GM23248 (cell line): ENCODE data around the gene RIC8B. TPM values are rescaled to one million over a fixed set of nuclear protein-coding genes. Genes with fewer than 3 reads are reported as not detected.

Experiments used
- DNase-seq: peaks from one replicate; pipeline ENCODE4 v3.0.0-alpha.2; 2015
- H2AFZ ChIP-seq: fragments of 200-600 bp; sonication (generic); 2 replicates; pipeline ENCODE4 v1.6.1; 2016; ENCODE audit warnings: antibody characterized with exemption
- H3F3A ChIP-seq: fragments of 200-600 bp; sonication (generic); 2 replicates; pipeline ENCODE4 v1.6.1; 2016; ENCODE audit warnings: mild to moderate bottlenecking, antibody characterized with exemption, mixed run types; ENCODE audit not compliant: insufficient read depth
- H3K27ac ChIP-seq: fragments of 200-600 bp; sonication (generic); 2 replicates; pipeline ENCODE4 v1.5.1; 2016; ENCODE audit warnings: mild to moderate bottlenecking
- H3K27me3 ChIP-seq: fragments of 200-600 bp; sonication (generic); replicated peaks from 2 replicates; pipeline ENCODE4 v1.6.1; 2016; ENCODE audit warnings: mild to moderate bottlenecking; ENCODE audit not compliant: insufficient read depth
- H3K36me3 ChIP-seq: fragments of 200-600 bp; sonication (generic); 2 replicates; pipeline ENCODE4 v1.6.1; 2016; ENCODE audit warnings: low read depth, mild to moderate bottlenecking
- H3K4me1 ChIP-seq: fragments of 200-600 bp; sonication (generic); 2 replicates; pipeline ENCODE4 v1.6.1; 2016; ENCODE audit warnings: mild to moderate bottlenecking; ENCODE audit not compliant: insufficient read depth
- H3K4me2 ChIP-seq: fragments of 200-600 bp; sonication (generic); one replicate; pipeline ENCODE4 v1.6.1; 2016; ENCODE audit warnings: mild to moderate bottlenecking; ENCODE audit not compliant: unreplicated experiment
- H3K4me3 ChIP-seq: fragments of 200-600 bp; sonication (generic); 2 replicates; pipeline ENCODE4 v1.5.1; 2016; ENCODE audit warnings: mild to moderate bottlenecking
- H3K79me2 ChIP-seq: fragments of 200-600 bp; sonication (generic); 2 replicates; pipeline ENCODE4 v1.6.1; 2016; ENCODE audit warnings: mild to moderate bottlenecking; ENCODE audit not compliant: insufficient read depth
- H3K9ac ChIP-seq: fragments of 200-600 bp; sonication (generic); 2 replicates; pipeline ENCODE4 v1.6.1; 2016; ENCODE audit warnings: mild to moderate bottlenecking
- H3K9me2 ChIP-seq: fragments of 200-600 bp; sonication (generic); 2 replicates; pipeline ENCODE4 v1.6.1; 2016; ENCODE audit warnings: mixed run types, mild to moderate bottlenecking, moderate library complexity; ENCODE audit not compliant: insufficient read depth
- H3K9me3 ChIP-seq: fragments of 200-600 bp; sonication (generic); one replicate; pipeline ENCODE4 v1.6.1; 2017; ENCODE audit warnings: low read depth
- H4K20me1 ChIP-seq: fragments of 200-600 bp; sonication (generic); 2 replicates; pipeline ENCODE4 v1.6.0; 2016; ENCODE audit not compliant: insufficient read depth
- EZH2 ChIP-seq: fragments of 200-600 bp; sonication (generic); IDR thresholded peaks from 2 replicates; pipeline ENCODE4 v1.6.1; 2018; ENCODE audit warnings: antibody characterized with exemption, mild to moderate bottlenecking; ENCODE audit not compliant: insufficient read depth, poor library complexity, severe bottlenecking
- EZH2phosphoT487 ChIP-seq: fragments of 200-600 bp; sonication (generic); IDR thresholded peaks from 2 replicates; pipeline ENCODE4 v1.6.1; 2018; ENCODE audit warnings: antibody characterized with exemption, moderate library complexity, mild to moderate bottlenecking, low read depth; ENCODE audit not compliant: insufficient read depth
- WGBS, 2 experiments: methylation state at CpG; one replicate each; pipeline ENCODE4 v1.1.6; 2015 to 2017; ENCODE audit warnings: low lambda C conversion rate in 2 of 2, low coverage in 1 of 2; ENCODE audit errors: missing lambda C conversion rate in 2 of 2; 5-methylcytosine and 5-hydroxymethylcytosine counted together
- in situ Hi-C: fragments of 300-500 bp; cut with MboI; formaldehyde crosslinking; loops from 2 replicates; pipeline ENCODE4 v1.15.0; 2020
- polyA plus RNA-seq: library from polyadenylated mRNA; unstranded; fragments of >200 nt; fragmentation: Nextera tagmentation; extraction: Ambion mirVana; gene quantifications from 2 replicates; pipeline ENCODE4 v1.2.1, GENCODE V29; 2016
- total RNA-seq: library from RNA; depleted of rRNA; stranded (reverse); fragments of >200 nt; shearing (Covaris generic); gene quantifications from 2 replicates; pipeline ENCODE4 v1.2.3, GENCODE V29; 2014

Gene RIC8B
- total and polyA plus RNA-seq, 2 experiments from 2014 or later = 6.8 to 7.6 TPM

DNA sequence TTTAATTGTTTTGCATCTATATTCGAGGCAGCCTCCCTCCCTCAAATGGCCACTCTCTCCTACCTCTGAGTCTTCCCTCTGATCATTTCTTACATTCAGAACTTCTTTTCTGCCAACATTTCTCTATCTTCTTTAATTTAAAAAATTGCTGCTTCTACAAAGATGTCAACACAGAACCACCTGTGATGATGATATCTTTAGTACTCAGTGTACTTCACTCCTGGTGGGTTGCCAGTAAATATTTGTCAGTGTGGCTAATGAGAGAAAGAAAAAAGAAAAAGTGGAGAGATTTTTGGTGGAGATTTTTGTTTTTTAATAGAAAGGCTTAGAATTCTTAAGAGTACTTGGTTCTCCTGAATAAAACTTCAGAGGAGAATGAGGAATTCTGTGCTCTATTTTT is 8.1 kb downstream of the RIC8B start:
- no peak for DNase-seq
- Histone ChIP-seq H3K4me2 (no peak overlapping the region), H3K9me3 (no peaks in the 10 kb centered on the region), H3K79me2 (peaks cover 74% of the 10 kb centered on the region), H3K9me2 (no peaks in the 10 kb centered on the region), H3K9ac (no peak overlapping the region), H3K4me3 (no peak overlapping the region), H4K20me1 (no peaks in the 10 kb centered on the region; the same call in 1 of the 2 replicates), H3F3A (peaks cover 10% of the 10 kb centered on the region; the same call in 1 of the 2 replicates), H3K36me3 (0 out of 2 replicates have a peak, but pooled peaks cover 4% of the 10 kb centered on the region), H2AFZ (no peak overlapping the region), H3K27me3 (no peaks in the 10 kb centered on the region), H3K27ac (no peak overlapping the region), H3K4me1 (peaks cover 7% of the 10 kb centered on the region; the same call in 1 of the 2 replicates)
- in situ Hi-C loops = no loop called here
- no peak for TF ChIP-seq EZH2phosphoT487
- no peak for TF ChIP-seq EZH2
- 53 to 59% methylated on average over 1 of the region's 1 CpG for WGBS, 2 experiments

DNA sequence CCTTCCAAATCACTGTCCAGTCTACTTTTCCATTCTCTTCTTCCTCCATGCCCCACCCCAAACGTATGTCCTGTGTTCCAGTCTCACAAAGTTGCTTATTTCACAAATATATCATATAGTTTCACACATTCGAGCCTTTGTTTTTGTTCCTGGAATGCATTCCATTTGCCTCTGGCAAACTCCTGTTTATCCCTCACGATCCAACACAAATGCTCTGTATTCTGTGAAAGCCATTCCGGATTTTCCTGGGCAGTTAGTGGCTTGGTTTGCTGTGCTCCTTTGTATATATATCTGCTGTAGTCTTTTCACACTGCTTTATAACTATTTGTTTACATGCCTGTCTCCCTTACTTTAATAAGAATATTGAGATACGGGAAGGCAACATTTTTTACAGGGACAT is 9.0 kb downstream of the RIC8B start:
- in situ Hi-C loops = no loop called here
- TF ChIP-seq EZH2 = no peak
- TF ChIP-seq EZH2phosphoT487 = no peak
- H3K9me3 ChIP-seq = no peaks in the 10 kb centered on the region
- no peaks in the 10 kb centered on the region for H3K27me3 ChIP-seq
- H3K4me1 ChIP-seq = peaks cover 7% of the 10 kb centered on the region; the same call in 1 of the 2 replicates
- H2AFZ ChIP-seq = no peak overlapping the region
- no peak for DNase-seq
- no peak overlapping the region for H3K4me2 ChIP-seq
- H3K9ac ChIP-seq = no peak overlapping the region
- H3F3A ChIP-seq = peaks cover 10% of the 10 kb centered on the region; the same call in 1 of the 2 replicates
- no peak overlapping the region for H3K27ac ChIP-seq
- no peaks in the 10 kb centered on the region; the same call in 1 of the 2 replicates for H4K20me1 ChIP-seq
- peaks cover 67% of the 10 kb centered on the region for H3K79me2 ChIP-seq
- H3K36me3 ChIP-seq = 0 out of 2 replicates have a peak, but pooled peaks cover 4% of the 10 kb centered on the region
- H3K4me3 ChIP-seq = no peak overlapping the region
- 91 to 94% methylated on average over 5 of the region's 5 CpGs for WGBS, 2 experiments
- no peaks in the 10 kb centered on the region for H3K9me2 ChIP-seq

- TF ChIP-seq EZH2phosphoT487 (no peak), EZH2 (no peak)
- H3K27me3 ChIP-seq = no peaks in the 10 kb centered on the region
- no peak overlapping the region for H3K4me3 ChIP-seq
- H3K27ac ChIP-seq = no peak overlapping the region
- 97 to 100% methylated on average over 2 of the region's 2 CpGs for WGBS, 2 experiments
- peaks cover 9% of the 10 kb centered on the region; the same call in 1 of the 2 replicates for H3K36me3 ChIP-seq
- no peaks in the 10 kb centered on the region for H3F3A ChIP-seq
- in situ Hi-C loops = no loop called here
- no peaks in the 10 kb centered on the region for H3K9me2 ChIP-seq
- H3K4me1 ChIP-seq = no peaks in the 10 kb centered on the region
- H3K9ac ChIP-seq = no peak overlapping the region
- H3K9me3 ChIP-seq = no peaks in the 10 kb centered on the region
- no peak overlapping the region for H3K4me2 ChIP-seq
- no peak for DNase-seq
- H2AFZ ChIP-seq = no peak overlapping the region
- H3K79me2 ChIP-seq = peaks cover 16% of the 10 kb centered on the region; the same call in 1 of the 2 replicates
- no peaks in the 10 kb centered on the region for H4K20me1 ChIP-seq
These were observed 15.5 kb downstream of the RIC8B start for GRCh38 chr12:106790020-106790419.

DNA sequence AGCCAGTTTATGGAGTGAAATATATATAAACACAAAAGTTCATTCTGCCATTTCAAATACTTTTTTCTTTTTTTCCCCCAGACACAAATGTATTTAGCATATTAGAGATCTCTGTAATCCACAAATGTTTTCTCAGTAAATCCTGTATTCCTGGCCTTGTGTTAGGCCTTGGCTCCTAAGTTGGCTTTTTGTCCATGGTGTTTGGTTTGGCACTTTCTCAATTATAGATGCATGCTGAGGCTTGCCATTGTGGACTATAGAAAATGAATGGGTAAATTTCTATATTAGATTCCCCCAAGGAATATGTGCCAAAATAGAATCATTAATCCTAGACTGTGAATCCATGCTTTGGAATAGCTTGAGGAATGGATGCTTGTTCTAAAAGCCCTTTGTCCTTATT is 17.0 kb downstream of the RIC8B start:
- H2AFZ ChIP-seq = no peak overlapping the region
- no peaks in the 10 kb centered on the region for H3K9me2 ChIP-seq
- no peak for DNase-seq
- no peak overlapping the region for H3K9ac ChIP-seq
- H3K4me2 ChIP-seq = no peak overlapping the region
- H3F3A ChIP-seq = no peaks in the 10 kb centered on the region
- in situ Hi-C loops = no loop called here
- no peaks in the 10 kb centered on the region for H3K9me3 ChIP-seq
- H3K4me3 ChIP-seq = no peak overlapping the region
- H3K36me3 ChIP-seq = peaks cover 9% of the 10 kb centered on the region; the same call in 1 of the 2 replicates
- peaks cover 12% of the 10 kb centered on the region; the same call in 1 of the 2 replicates for H3K79me2 ChIP-seq
- no peaks in the 10 kb centered on the region for H4K20me1 ChIP-seq
- TF ChIP-seq EZH2phosphoT487 (no peak), EZH2 (no peak)
- H3K27ac ChIP-seq = no peak overlapping the region
- H3K27me3 ChIP-seq = no peaks in the 10 kb centered on the region
- no peaks in the 10 kb centered on the region for H3K4me1 ChIP-seq

DNA sequence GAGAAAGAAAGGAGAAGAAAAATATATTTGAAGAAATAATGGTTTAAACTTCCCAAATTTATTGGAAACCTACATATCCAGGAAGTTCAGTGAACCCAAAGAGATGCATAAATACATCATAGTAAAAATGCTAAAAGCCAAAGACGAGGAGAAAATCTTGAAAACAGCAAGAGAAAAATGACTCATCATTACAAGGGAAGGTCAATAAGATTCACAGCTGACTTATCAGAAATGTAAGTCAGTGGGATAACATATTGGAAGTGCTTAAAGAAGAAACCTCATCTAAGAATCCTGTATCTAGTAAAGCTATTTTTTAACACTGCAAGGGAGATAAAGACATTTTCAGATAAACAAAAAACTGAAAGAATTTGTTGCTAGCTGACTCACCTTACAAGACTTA is 19.9 kb downstream of the RIC8B start:
- Histone ChIP-seq H3K27ac (no peak overlapping the region), H2AFZ (no peak overlapping the region), H3K27me3 (no peaks in the 10 kb centered on the region), H3K4me2 (no peak overlapping the region), H3K9me3 (no peaks in the 10 kb centered on the region), H3K36me3 (peaks cover 5% of the 10 kb centered on the region; the same call in 1 of the 2 replicates), H3F3A (no peaks in the 10 kb centered on the region), H3K79me2 (peaks cover 9% of the 10 kb centered on the region; the same call in 1 of the 2 replicates), H3K4me3 (no peak overlapping the region), H4K20me1 (no peaks in the 10 kb centered on the region), H3K9me2 (no peaks in the 10 kb centered on the region), H3K9ac (no peak overlapping the region), H3K4me1 (no peaks in the 10 kb centered on the region)
- in situ Hi-C loops = no loop called here
- WGBS, 2 experiments = 90 to 95% methylated on average over 1 of the region's 1 CpG
- no peak for DNase-seq
- TF ChIP-seq EZH2 (no peak), EZH2phosphoT487 (no peak)
